Endothelial cell of umbilical vein (primary cell): ENCODE data around the gene SCAMP5.

Source experiments
- POLR2A ChIP-seq: IDR thresholded peaks from 2 replicates; pipeline ENCODE4 v1.6.1; 2012; ENCODE audit warnings: low read depth, mild to moderate bottlenecking, control low read depth, low read length
- POLR2AphosphoS5 ChIP-seq: IDR thresholded peaks from 2 replicates; pipeline ENCODE4 v1.6.1; 2012; ENCODE audit warnings: low read depth, mild to moderate bottlenecking, control low read depth, low read length, moderate library complexity; ENCODE audit not compliant: insufficient read depth

DNA sequence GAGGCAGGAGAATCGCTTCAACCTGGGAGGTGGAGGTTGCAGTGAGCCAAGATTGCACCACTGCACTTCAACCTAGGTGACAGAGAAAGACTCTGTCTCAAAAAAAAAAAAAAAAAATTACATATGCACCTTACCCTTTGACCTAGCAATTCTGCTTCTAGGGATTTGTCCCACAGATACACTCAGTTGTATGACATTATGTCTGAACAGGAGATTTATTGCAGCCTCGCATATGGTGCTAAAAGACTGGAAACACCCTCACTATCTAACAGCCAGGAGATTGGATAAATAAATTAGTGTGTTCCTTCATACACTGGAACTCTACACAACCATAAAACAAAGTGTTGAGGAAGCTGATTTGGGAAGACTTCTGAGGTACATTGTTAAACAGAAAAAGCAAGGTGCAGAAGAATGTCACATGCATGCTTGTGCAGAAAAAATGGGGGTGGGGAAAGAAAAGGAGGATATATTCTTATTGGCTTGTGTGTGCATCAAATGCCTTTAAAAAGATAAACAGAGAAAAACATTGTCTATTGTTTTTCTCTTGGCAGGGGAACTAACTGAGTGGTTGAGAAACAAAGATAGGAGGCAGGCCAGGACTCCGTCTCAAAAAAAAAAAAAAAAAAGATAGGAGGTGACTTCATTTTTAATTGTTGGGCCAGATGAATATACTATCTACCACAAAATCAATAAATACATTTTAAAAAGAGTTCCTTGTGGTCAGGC, 59.0 kb downstream of the SCAMP5 start:
- no peak for TF ChIP-seq POLR2AphosphoS5
- TF ChIP-seq POLR2A, result no peak
